Measurements from ENCODE around the gene ADGRD1.
"Not testable (repeated sequence)": the region's sequence is repeated elsewhere in the genome, so short reads cannot be mapped to it uniquely, and the experiment has no call there.

Gene ADGRD1

DNA sequence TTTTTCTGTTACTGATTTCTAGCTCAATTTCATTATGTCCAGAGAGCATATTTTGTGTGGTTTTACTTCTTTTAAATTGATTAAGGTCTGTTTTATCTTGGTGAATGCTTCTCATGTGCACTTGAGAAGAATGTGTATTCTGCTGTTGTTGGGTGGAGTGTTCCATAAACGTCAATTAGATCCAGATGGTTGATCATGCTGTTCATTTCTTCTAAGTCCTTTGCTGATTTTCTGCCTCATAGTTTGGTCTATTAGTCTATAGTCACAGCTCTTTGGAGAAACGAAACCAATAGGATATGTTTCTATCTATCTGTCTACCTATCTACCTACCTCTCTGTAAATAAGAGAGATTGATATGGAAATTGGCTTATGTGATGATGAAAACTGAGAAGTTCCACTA, 17.1 kb upstream of the ADGRD1 start:
- TF ChIP-seq, protein P1, sequence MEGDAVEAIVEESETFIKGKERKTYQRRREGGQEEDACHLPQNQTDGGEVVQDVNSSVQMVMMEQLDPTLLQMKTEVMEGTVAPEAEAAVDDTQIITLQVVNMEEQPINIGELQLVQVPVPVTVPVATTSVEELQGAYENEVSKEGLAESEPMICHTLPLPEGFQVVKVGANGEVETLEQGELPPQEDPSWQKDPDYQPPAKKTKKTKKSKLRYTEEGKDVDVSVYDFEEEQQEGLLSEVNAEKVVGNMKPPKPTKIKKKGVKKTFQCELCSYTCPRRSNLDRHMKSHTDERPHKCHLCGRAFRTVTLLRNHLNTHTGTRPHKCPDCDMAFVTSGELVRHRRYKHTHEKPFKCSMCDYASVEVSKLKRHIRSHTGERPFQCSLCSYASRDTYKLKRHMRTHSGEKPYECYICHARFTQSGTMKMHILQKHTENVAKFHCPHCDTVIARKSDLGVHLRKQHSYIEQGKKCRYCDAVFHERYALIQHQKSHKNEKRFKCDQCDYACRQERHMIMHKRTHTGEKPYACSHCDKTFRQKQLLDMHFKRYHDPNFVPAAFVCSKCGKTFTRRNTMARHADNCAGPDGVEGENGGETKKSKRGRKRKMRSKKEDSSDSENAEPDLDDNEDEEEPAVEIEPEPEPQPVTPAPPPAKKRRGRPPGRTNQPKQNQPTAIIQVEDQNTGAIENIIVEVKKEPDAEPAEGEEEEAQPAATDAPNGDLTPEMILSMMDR (IDR thresholded peaks at IDR 0.05; ENCODE audit: insufficient read depth, low read length): no peak
- TF ChIP-seq, protein P2, sequence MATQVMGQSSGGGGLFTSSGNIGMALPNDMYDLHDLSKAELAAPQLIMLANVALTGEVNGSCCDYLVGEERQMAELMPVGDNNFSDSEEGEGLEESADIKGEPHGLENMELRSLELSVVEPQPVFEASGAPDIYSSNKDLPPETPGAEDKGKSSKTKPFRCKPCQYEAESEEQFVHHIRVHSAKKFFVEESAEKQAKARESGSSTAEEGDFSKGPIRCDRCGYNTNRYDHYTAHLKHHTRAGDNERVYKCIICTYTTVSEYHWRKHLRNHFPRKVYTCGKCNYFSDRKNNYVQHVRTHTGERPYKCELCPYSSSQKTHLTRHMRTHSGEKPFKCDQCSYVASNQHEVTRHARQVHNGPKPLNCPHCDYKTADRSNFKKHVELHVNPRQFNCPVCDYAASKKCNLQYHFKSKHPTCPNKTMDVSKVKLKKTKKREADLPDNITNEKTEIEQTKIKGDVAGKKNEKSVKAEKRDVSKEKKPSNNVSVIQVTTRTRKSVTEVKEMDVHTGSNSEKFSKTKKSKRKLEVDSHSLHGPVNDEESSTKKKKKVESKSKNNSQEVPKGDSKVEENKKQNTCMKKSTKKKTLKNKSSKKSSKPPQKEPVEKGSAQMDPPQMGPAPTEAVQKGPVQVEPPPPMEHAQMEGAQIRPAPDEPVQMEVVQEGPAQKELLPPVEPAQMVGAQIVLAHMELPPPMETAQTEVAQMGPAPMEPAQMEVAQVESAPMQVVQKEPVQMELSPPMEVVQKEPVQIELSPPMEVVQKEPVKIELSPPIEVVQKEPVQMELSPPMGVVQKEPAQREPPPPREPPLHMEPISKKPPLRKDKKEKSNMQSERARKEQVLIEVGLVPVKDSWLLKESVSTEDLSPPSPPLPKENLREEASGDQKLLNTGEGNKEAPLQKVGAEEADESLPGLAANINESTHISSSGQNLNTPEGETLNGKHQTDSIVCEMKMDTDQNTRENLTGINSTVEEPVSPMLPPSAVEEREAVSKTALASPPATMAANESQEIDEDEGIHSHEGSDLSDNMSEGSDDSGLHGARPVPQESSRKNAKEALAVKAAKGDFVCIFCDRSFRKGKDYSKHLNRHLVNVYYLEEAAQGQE (IDR thresholded peaks at IDR 0.05; ENCODE audit: insufficient replicate concordance, low read depth): no peak
- TF ChIP-seq GABPA (IDR thresholded peaks at IDR 0.05; ENCODE audit: low read depth) (no peak), POLR2AphosphoS5 (IDR thresholded peaks at IDR 0.05; ENCODE audit: low read depth) (no peak), SPI1 (IDR thresholded peaks at IDR 0.05; ENCODE audit: borderline replicate concordance, low read depth) (no peak)
- DNase-seq (ENCODE audit: low read depth in 1 of 2, low spot score in 1 of 2): no peak
- Histone ChIP-seq H3K27me3 (ENCODE audit: insufficient read depth, poor library complexity, severe bottlenecking) (no peaks in the 10 kb centered on the region), H3K27ac (replicated peaks) (no peak overlapping the region), H3K4me3 (replicated peaks; ENCODE audit: insufficient read depth, low read length) (no peak overlapping the region)

DNA sequence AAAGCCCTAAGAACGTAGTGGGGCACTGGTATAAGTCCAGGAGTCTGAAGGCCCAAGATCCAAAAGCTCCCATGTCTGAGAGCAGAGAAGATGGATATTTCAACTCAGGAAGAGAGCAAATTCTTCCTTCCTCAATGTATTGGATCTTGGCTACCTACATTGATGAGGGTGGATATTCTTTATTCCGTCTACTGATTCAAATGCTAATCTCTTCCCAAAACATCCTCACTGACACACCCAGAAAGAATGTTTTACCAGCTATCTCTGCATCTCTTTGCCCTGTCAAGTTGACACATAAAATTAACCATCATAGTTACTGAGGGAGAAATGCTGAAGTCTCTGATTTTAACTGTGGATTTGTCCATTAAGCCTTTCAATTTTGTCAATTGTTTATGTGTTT, 16.6 kb upstream of the ADGRD1 start:
- TF ChIP-seq POLR2AphosphoS5 (IDR thresholded peaks at IDR 0.05; ENCODE audit: low read depth): no peak
- TF ChIP-seq, protein P2 (IDR thresholded peaks at IDR 0.05; ENCODE audit: insufficient replicate concordance, low read depth): no peak
- TF ChIP-seq, protein P1 (IDR thresholded peaks at IDR 0.05; ENCODE audit: insufficient read depth, low read length): no peak
- no peak for TF ChIP-seq SPI1 (IDR thresholded peaks at IDR 0.05; ENCODE audit: borderline replicate concordance, low read depth)
- TF ChIP-seq GABPA (IDR thresholded peaks at IDR 0.05; ENCODE audit: low read depth): no peak
- DNase-seq (ENCODE audit: low read depth in 1 of 2, low spot score in 1 of 2): no peak
- no peaks in the 10 kb centered on the region for H3K27me3 ChIP-seq (ENCODE audit: insufficient read depth, poor library complexity, severe bottlenecking)

DNA sequence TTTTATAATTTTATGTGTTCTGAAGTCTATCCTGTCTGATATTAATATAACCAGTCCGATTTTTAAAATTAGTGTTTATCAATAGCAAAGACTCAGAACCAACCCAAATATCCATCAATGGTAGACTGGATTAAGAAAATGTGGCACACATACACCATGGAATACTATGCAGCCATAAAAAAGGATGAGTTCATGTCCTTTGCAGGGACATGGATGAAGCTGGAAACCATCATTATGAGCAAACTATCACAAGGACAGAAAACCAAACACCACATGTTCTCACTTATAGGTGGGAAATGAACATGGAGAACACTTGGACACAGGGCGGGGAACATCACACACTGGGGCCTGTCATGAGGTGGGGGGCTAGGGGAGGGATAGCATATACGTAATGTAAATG, 16.2 kb upstream of the ADGRD1 start:
- DNase-seq (ENCODE audit: low read depth in 1 of 2, low spot score in 1 of 2); H3K27me3 ChIP-seq (ENCODE audit: insufficient read depth, poor library complexity, severe bottlenecking); H3K4me3 ChIP-seq (replicated peaks; ENCODE audit: insufficient read depth, low read length); H3K27ac ChIP-seq (replicated peaks): not testable (repeated sequence)

More for the DNA sequence above, 16.6 kb upstream of the ADGRD1 start:
- Histone ChIP-seq H3K27ac (replicated peaks) (no peak overlapping the region), H3K4me3 (replicated peaks; ENCODE audit: insufficient read depth, low read length) (no peak overlapping the region)

DNA sequence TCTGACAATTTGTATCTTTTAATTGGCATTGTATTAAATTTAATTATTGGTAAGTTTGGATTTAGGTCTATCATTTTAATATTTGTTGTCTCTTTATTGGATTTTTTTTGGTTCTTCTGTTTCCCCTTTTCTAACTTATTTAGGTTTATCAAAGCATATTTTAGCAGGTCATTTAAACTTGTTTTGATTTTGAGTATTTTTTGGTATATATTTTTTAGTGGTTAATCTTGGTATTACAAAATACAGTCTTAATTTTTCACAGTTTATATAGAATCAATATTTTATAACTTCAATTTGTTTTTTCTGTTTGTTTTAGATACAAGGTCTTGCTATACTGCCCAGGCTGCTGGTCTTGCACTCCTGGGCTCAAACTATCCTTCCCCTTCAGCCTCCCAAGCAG, 15.5 kb upstream of the ADGRD1 start:
- Histone ChIP-seq H3K4me3 (replicated peaks; ENCODE audit: insufficient read depth, low read length) (no peak overlapping the region), H3K27me3 (ENCODE audit: insufficient read depth, poor library complexity, severe bottlenecking) (no peaks in the 10 kb centered on the region), H3K27ac (replicated peaks) (no peak overlapping the region)
- DNase-seq (ENCODE audit: low read depth in 1 of 2, low spot score in 1 of 2): no peak
- TF ChIP-seq, protein P1 (IDR thresholded peaks at IDR 0.05; ENCODE audit: insufficient read depth, low read length): no peak
- TF ChIP-seq, protein P2 (IDR thresholded peaks at IDR 0.05; ENCODE audit: insufficient replicate concordance, low read depth): no peak
- TF ChIP-seq POLR2AphosphoS5 (IDR thresholded peaks at IDR 0.05; ENCODE audit: low read depth): no peak
- TF ChIP-seq GABPA (IDR thresholded peaks at IDR 0.05; ENCODE audit: low read depth): no peak
- TF ChIP-seq SPI1 (IDR thresholded peaks at IDR 0.05; ENCODE audit: borderline replicate concordance, low read depth): no peak
